H9 (cell line): ENCODE data around the gene SFMBT2. TPM values are rescaled to one million over a fixed set of nuclear protein-coding genes. Genes with fewer than 3 reads are reported as not detected.

Source experiments
- DNase-seq: peaks from one replicate; pipeline ENCODE4 v3.0.0-alpha.2; 2017
- H2AFZ ChIP-seq: one replicate; pipeline ENCODE4 v1.6.1; 2013; ENCODE audit warnings: mild to moderate bottlenecking, low read length, control low read depth, moderate library complexity
- H2AK5ac ChIP-seq: 2 replicates; pipeline ENCODE4 v1.6.1; 2013; ENCODE audit warnings: low read length, control low read depth, mixed read lengths; ENCODE audit not compliant: insufficient read length
- H2BK120ac ChIP-seq: one replicate; pipeline ENCODE4 v1.6.1; 2013; ENCODE audit warnings: low read depth, mild to moderate bottlenecking, low read length, control low read depth, inconsistent platforms; ENCODE audit not compliant: poor library complexity, severe bottlenecking
- H2BK12ac ChIP-seq: 2 replicates; pipeline ENCODE4 v1.6.1; 2013; ENCODE audit warnings: low read length, control low read depth, mixed read lengths, low read depth; ENCODE audit not compliant: insufficient read length
- H2BK15ac ChIP-seq: 2 replicates; pipeline ENCODE4 v1.6.1; 2013; ENCODE audit warnings: low read depth, low read length, control low read depth
- H2BK20ac ChIP-seq: one replicate; pipeline ENCODE4 v1.6.1; 2013; ENCODE audit warnings: low read depth, mild to moderate bottlenecking, low read length, control low read depth, inconsistent platforms; ENCODE audit not compliant: poor library complexity, severe bottlenecking
- H2BK5ac ChIP-seq: 2 replicates; pipeline ENCODE4 v1.6.1; 2013; ENCODE audit warnings: low read length, control low read depth, mixed read lengths; ENCODE audit not compliant: insufficient read length
- H3K14ac ChIP-seq: 2 replicates; pipeline ENCODE4 v1.6.1; 2013; ENCODE audit warnings: low read length, control low read depth; ENCODE audit not compliant: insufficient read depth
- H3K18ac ChIP-seq: 2 replicates; pipeline ENCODE4 v1.6.1; 2013; ENCODE audit warnings: low read depth, mild to moderate bottlenecking, mixed read lengths, low read length, control low read depth; ENCODE audit not compliant: insufficient read length
- H3K23ac ChIP-seq: 2 replicates; pipeline ENCODE4 v1.6.1; 2013; ENCODE audit warnings: low read length, control low read depth, mixed read lengths, low read depth; ENCODE audit not compliant: insufficient read length
- H3K23me2 ChIP-seq: 2 replicates; pipeline ENCODE4 v1.6.1; 2013; ENCODE audit warnings: low read depth, mild to moderate bottlenecking, mixed read lengths, low read length, control low read depth; ENCODE audit not compliant: insufficient read length, poor library complexity, severe bottlenecking
- H3K27ac ChIP-seq: 2 replicates; pipeline ENCODE4 v1.5.1; 2013; ENCODE audit warnings: low read length, control low read depth, mixed read lengths, low read depth; ENCODE audit not compliant: insufficient read length
- H3K27me3 ChIP-seq: 2 replicates; pipeline ENCODE4 v1.6.1; 2013; ENCODE audit warnings: low read length, control low read depth, inconsistent platforms; ENCODE audit not compliant: insufficient read depth
- H3K4ac ChIP-seq: 2 replicates; pipeline ENCODE4 v1.6.1; 2013; ENCODE audit warnings: low read depth, mild to moderate bottlenecking, control low read depth, inconsistent platforms, low read length, moderate library complexity
- H3K4me1 ChIP-seq: 2 replicates; pipeline ENCODE4 v1.6.1; 2013; ENCODE audit warnings: low read length, control low read depth, inconsistent platforms; ENCODE audit not compliant: insufficient read depth
- H3K4me2 ChIP-seq: 2 replicates; pipeline ENCODE4 v1.6.1; 2013; ENCODE audit warnings: low read length, control low read depth, mixed read lengths; ENCODE audit not compliant: insufficient read length, insufficient read depth
- H3K56ac ChIP-seq: 2 replicates; pipeline ENCODE4 v1.6.1; 2013; ENCODE audit warnings: low read depth, mild to moderate bottlenecking, mixed read lengths, low read length, control low read depth; ENCODE audit not compliant: insufficient read length
- H3K79me1 ChIP-seq: 2 replicates; pipeline ENCODE4 v1.6.1; 2013; ENCODE audit warnings: low read depth, mild to moderate bottlenecking, moderate library complexity, low read length, control low read depth, inconsistent platforms; ENCODE audit not compliant: insufficient read depth, poor library complexity, severe bottlenecking
- H3K79me2 ChIP-seq: 2 replicates; pipeline ENCODE4 v1.6.1; 2013; ENCODE audit warnings: low read length, control low read depth, inconsistent platforms; ENCODE audit not compliant: insufficient read depth
- H3K9ac ChIP-seq: 2 replicates; pipeline ENCODE4 v1.6.1; 2013; ENCODE audit warnings: low read length, control low read depth, mixed read lengths; ENCODE audit not compliant: insufficient read length; ENCODE audit errors: extremely low read depth
- H3K9me3 ChIP-seq: one replicate; pipeline ENCODE4 v1.6.1; 2013; ENCODE audit warnings: low read depth, low read length, inconsistent platforms; ENCODE audit not compliant: control insufficient read depth
- H3T11ph ChIP-seq: one replicate; pipeline ENCODE4 v1.6.1; 2013; ENCODE audit warnings: mild to moderate bottlenecking, low read length, control low read depth, inconsistent platforms
- H4K20me1 ChIP-seq: one replicate; pipeline ENCODE4 v1.6.1; 2013; ENCODE audit not compliant: control insufficient read depth, insufficient read length, insufficient read depth
- H4K5ac ChIP-seq: 2 replicates; pipeline ENCODE4 v1.6.1; 2013; ENCODE audit warnings: low read depth, mild to moderate bottlenecking, mixed read lengths, low read length, control low read depth; ENCODE audit not compliant: insufficient read length
- H4K8ac ChIP-seq: replicated peaks from 2 replicates; pipeline ENCODE4 v1.6.1; 2013; ENCODE audit warnings: low read length, control low read depth, mixed read lengths, low read depth; ENCODE audit not compliant: insufficient read length
- H4K91ac ChIP-seq: 2 replicates; pipeline ENCODE4 v1.6.1; 2013; ENCODE audit warnings: low read depth, mild to moderate bottlenecking, moderate library complexity, mixed read lengths, low read length, control low read depth; ENCODE audit not compliant: insufficient read length
- H3K27ac Mint-ChIP-seq, 3 experiments: 2 replicates in 2 of 3; 3 replicates in 1 of 3; pipeline ENCODE4 v1.8.0; 2020 to 2021; ENCODE audit warnings: mixed read lengths in 3 of 3, mild to moderate bottlenecking in 1 of 3, moderate library complexity in 1 of 3
- H3K27me3 Mint-ChIP-seq: 2 replicates; pipeline ENCODE4 v1.8.0; 2021; ENCODE audit warnings: low read depth, mild to moderate bottlenecking, moderate library complexity, mixed read lengths
- H3K36me3 Mint-ChIP-seq, 3 experiments: 2 replicates in 2 of 3; 3 replicates in 1 of 3; pipeline ENCODE4 v1.8.0; 2020 to 2021; ENCODE audit warnings: low read depth in 3 of 3, mixed read lengths in 3 of 3; ENCODE audit not compliant: insufficient read depth in 1 of 3
- H3K4me1 Mint-ChIP-seq, 2 experiments: 2 replicates each; pipeline ENCODE4 v1.8.0; 2020; ENCODE audit warnings: mixed read lengths in 2 of 2
- H3K4me3 Mint-ChIP-seq, 2 experiments: 2 replicates in 1 of 2; 3 replicates in 1 of 2; pipeline ENCODE4 v1.8.0; 2020 to 2021; ENCODE audit warnings: mild to moderate bottlenecking in 2 of 2, mixed read lengths in 2 of 2, moderate library complexity in 1 of 2
- H3K9me3 Mint-ChIP-seq, 2 experiments: 2 replicates in 1 of 2; 3 replicates in 1 of 2; pipeline ENCODE4 v1.8.0; 2020; ENCODE audit warnings: mild to moderate bottlenecking in 2 of 2, mixed read lengths in 2 of 2, moderate library complexity in 1 of 2
- CTCF ChIP-seq: fragments of 200-600 bp; sonication (generic); conservative IDR thresholded peaks from 3 replicates; pipeline ENCODE4 v1.8.0; 2021; ENCODE audit warnings: antibody characterized with exemption, mild to moderate bottlenecking
- WGBS: extraction: QIAGEN DNeasy Blood & Tissue Kit; methylation state at CpG from one replicate; pipeline ENCODE4 v1.1.7; 2013; ENCODE audit warnings: missing lambda C conversion rate, low lambda C conversion rate, mixed read lengths; ENCODE audit not compliant: insufficient read length; ENCODE audit errors: extremely low coverage; 5-methylcytosine and 5-hydroxymethylcytosine counted together
- total RNA-seq: library from RNA; stranded (reverse); gene quantifications from 2 replicates; pipeline ENCODE4 v1.2.1, GENCODE V29; 2021

The SFMBT2 gene
- total RNA-seq, 1 experiment from 2014 or later: 5.3 TPM

GRCh38 chr10:7354330-7355047 lies 56.3 kb downstream of the SFMBT2 start:
- Histone ChIP-seq H3K14ac (no peak overlapping the region), H3K79me2 (no peaks in the 10 kb centered on the region), H3K9ac (no peak overlapping the region), H3K18ac (no peak overlapping the region), H3K27ac (no peak overlapping the region), H2BK120ac (no peak overlapping the region), H4K91ac (no peak overlapping the region), H3K79me1 (no peaks in the 10 kb centered on the region), H3T11ph (no peak overlapping the region), H2AFZ (no peak overlapping the region), H2BK12ac (no peak overlapping the region), H4K8ac (no peak overlapping the region), H3K4me2 (no peak overlapping the region), H4K20me1 (no peaks in the 10 kb centered on the region), H3K9me3 (no peaks in the 10 kb centered on the region), H4K5ac (no peak overlapping the region), H3K4me1 (no peaks in the 10 kb centered on the region), H3K4ac (no peak overlapping the region), H2BK5ac (no peak overlapping the region), H2BK20ac (no peak overlapping the region), H3K27me3 (no peaks in the 10 kb centered on the region), H3K56ac (no peak overlapping the region), H3K23ac (no peak overlapping the region), H2BK15ac (no peak overlapping the region), H3K23me2 (no peaks in the 10 kb centered on the region), H2AK5ac (no peak overlapping the region)
- TF ChIP-seq CTCF: no peak
- DNase-seq: no peak
- H3K27ac Mint-ChIP-seq: peak overlapping the region in 1 of 3 experiments; percentile 38; a peak in 1 of 7 replicates
- peaks cover 6 to 9% of the 10 kb centered on the region in 2 experiments; a peak in 3 of 4 replicates for H3K4me1 Mint-ChIP-seq
- peaks cover 8 to 11% of the 10 kb centered on the region in 2 experiments for H3K9me3 Mint-ChIP-seq
- no peak overlapping the region for H3K4me3 Mint-ChIP-seq
- peaks cover 9 to 30% (median 15%) of the 10 kb centered on the region in 3 experiments for H3K36me3 Mint-ChIP-seq
- peaks cover 4% of the 10 kb centered on the region; the same call in 1 of the 2 replicates for H3K27me3 Mint-ChIP-seq
- no CpG with 5 or more reads among the region's 11 CpGs for WGBS
